SK-N-MC (cell line): ENCODE measurements around the gene GK2.

Experiments
- EZH2 ChIP-seq: fragments of 200-600 bp; sonication (generic); IDR thresholded peaks from one replicate; pipeline ENCODE4 v1.6.1; 2017; ENCODE audit warnings: antibody characterized with exemption
- FOXP2 ChIP-seq: optimal IDR thresholded peaks from 2 replicates; pipeline ENCODE3; 2011; ENCODE audit warnings: mild to moderate bottlenecking, moderate library complexity; ENCODE audit not compliant: insufficient read depth; ENCODE audit errors: extremely low read length, control extremely low read depth
- POLR2AphosphoS5 ChIP-seq: IDR thresholded peaks from 2 replicates; pipeline ENCODE4 v1.6.1; 2012; ENCODE audit warnings: mild to moderate bottlenecking, low read depth, low read length, borderline replicate concordance

- TF ChIP-seq EZH2 (no peak), POLR2AphosphoS5 (no peak), FOXP2 (no peak)
Measured at GRCh38 chr4:79370026-79370425, 38.0 kb downstream of the GK2 start.
